HEK293 (cell line): ENCODE measurements around the gene ARHGAP42.

Experiments
- CTCF ChIP-seq: fragments of 450-650 bp; formaldehyde crosslinking; IDR thresholded peaks from 2 replicates; pipeline ENCODE4 v1.5.1; 2016; ENCODE audit warnings: missing biosample characterization, missing genetic modification characterization
- KLF17 ChIP-seq: fragments of 450-650 bp; formaldehyde crosslinking; IDR thresholded peaks from 2 replicates; pipeline ENCODE4 v1.5.1; 2016; ENCODE audit warnings: missing biosample characterization, missing genetic modification characterization
- MZF1 ChIP-seq: fragments of 450-650 bp; formaldehyde crosslinking; IDR thresholded peaks from 2 replicates; pipeline ENCODE4 v1.5.1; 2017; ENCODE audit warnings: missing biosample characterization, missing genetic modification characterization, borderline replicate concordance
- ZFP3 ChIP-seq: fragments of 450-650 bp; formaldehyde crosslinking; IDR thresholded peaks from 2 replicates; pipeline ENCODE4 v1.5.1; 2016; ENCODE audit warnings: low read depth, missing biosample characterization, missing genetic modification characterization
- ZXDB ChIP-seq: fragments of 450-650 bp; formaldehyde crosslinking; IDR thresholded peaks from 2 replicates; pipeline ENCODE4 v1.5.1; 2016; ENCODE audit warnings: missing biosample characterization, missing genetic modification characterization

DNA sequence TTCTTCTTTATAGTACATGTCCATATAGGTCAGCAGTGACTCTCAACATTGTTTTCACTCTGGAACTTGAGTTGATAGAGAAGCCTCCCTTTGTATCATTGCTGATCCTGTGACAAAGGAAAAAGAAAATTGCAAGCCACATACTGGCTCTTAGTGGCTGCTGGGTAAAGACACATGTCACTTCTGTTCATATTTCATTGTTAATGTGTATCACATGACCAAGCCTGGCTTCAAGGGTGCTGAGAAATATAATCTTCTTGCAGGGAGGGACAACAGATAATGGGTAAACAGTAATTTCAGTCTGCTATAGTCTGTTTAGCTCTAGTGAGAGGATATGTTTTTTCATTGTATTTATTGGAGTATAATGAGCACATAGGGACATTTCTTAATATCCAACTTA is 269.3 kb downstream of the ARHGAP42 start:
- no peak for TF ChIP-seq ZFP3 (tag by site-specific recombination)
- TF ChIP-seq CTCF: no peak
- TF ChIP-seq MZF1: no peak
- TF ChIP-seq KLF17 (tag by site-specific recombination): no peak
- TF ChIP-seq ZXDB (tag by site-specific recombination): no peak
